HG03103 (cell line): ENCODE results near the gene BNIP2.
"Not testable (repeated sequence)": the region's sequence is repeated elsewhere in the genome, so short reads cannot be mapped to it uniquely, and the experiment has no call there.

Source experiments
- ATAC-seq: cut with Tn5 transposase; IDR thresholded peaks from one replicate; pipeline ENCODE4 v1.9.1; 2021; ENCODE audit warnings: low read depth; ENCODE audit not compliant: unreplicated experiment

The BNIP2 gene

DNA sequence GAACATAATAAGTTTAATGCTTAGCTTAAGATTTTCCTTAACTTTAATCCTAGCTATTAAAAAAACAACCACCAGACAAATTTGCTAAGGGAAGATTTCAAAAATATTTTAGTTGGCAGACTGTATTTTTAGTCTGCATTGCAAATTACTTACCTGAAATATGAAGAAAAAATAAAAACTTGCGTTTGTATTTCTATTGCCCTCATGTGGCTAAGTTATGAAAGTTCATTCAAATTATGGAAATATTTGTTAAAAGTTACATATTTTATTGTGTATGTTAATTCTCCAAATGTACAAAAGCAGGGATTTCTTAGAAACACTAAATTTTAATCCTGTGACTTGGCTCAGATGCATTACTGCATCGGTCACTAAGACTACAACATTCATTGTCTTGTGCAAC lies 46.8 kb downstream of the BNIP2 start:
- no peak for ATAC-seq

DNA sequence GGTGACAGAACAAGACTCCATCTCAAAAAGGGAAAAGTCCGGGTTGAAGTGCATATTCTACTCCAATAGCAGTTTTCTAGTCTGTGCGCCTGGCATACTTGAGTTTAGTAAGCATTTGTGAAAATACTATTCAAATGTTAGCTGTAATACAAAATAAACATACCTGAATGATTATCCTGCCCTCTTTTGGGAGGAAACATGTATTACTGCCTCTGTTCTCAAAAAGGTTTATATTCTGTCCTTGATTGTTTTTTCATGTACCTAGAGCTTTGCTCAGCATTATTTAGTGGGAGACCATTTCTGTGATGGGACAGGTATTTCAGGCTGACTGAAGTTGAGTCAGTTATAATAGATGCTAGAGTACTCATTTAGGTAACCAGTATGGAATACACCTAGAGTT lies 51.6 kb downstream of the BNIP2 start:
- ATAC-seq, result not testable (repeated sequence)

DNA sequence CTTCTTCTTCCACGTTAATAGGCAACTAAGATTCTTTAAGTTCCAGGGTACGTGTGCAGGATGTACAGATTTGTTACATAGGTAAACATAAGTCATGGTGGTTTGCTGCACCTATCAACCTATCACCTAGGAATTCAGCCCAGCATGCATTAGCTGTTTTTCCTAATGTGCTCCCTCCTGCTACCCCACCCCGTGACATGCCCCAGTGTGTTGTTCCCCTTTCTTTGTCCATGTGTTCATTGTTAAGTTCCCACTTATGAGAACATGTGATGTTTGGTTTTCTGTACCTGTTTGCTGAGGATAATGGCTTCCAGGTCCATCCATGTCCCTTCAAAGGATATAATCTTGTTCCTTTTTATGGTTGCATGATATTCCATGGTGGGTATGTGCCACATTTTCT lies 52.9 kb downstream of the BNIP2 start:
- no peak for ATAC-seq

DNA sequence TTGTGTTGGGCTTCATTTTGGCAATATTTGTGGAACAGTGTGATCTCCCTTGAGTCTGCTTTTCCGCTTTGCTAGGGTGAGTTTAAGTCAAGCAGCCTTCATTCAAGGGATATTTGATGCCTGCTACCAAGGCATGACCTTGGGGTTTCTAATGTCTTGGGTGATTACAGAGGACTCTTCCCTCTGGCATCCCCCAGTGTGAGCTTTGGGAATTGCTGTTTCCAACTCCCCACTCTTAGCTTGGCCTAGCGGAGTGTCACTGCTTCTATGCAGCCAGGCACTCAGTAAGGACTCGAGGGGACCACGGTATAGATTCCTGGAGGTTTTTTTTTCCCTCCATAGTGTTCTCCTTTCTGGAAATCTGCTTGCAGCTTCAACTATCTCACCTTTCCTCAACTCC lies 56.4 kb downstream of the BNIP2 start:
- ATAC-seq, result no peak

DNA sequence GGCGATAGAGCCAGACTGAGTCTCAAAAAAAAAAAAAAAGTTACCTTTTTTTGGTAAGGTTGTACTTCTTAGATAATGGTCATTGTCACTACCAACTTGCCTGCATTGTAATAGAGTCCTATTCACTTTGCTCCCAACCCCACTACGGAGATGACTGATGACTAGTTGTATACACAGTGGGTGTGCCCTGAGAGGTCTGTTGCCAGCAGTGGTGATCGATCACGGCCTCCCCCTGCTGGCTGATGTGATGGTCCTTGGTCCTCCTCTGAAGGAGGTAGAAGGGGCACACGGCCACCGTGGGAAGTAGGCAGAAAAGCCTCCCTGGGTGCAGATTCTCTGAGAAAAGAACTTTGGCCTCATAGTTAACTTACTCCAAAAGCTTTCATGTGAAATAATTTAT lies 66.8 kb downstream of the BNIP2 start:
- ATAC-seq, result no peak

DNA sequence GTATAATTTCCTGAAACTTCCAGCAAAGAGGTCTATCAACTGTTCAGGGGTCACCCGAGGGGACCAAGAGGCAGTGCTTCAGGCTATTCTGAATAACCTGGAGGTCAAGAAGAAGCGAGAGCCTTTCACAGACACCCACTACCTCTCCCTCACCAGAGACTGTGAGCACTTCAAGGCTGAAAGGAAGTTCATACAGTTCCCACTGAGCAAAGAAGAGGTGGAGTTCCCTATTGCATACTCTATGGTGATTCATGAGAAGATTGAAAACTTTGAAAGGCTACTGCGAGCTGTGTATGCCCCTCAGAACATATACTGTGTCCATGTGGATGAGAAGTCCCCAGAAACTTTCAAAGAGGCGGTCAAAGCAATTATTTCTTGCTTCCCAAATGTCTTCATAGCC lies 70.7 kb downstream of the BNIP2 start:
- no peak for ATAC-seq

DNA sequence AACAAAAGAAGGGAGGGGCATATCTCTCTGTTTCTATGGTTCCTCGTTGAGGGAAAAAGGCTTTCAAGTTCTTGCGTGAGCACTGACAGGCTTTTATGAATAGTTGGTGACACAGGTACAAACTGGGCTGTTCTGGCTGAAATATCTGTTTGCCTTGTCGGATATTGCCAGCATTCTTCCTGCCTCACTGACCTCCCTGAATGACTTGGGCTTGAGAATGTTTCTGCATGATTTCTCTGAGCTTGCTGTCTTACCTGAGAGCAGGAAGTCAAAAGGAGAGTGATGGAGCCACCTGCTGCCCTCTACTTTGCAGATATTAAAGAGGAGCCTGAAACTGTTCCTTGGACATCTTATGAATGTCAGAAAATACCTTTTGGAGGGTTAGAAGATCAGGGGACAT lies 72.7 kb downstream of the BNIP2 start:
- ATAC-seq, result no peak

DNA sequence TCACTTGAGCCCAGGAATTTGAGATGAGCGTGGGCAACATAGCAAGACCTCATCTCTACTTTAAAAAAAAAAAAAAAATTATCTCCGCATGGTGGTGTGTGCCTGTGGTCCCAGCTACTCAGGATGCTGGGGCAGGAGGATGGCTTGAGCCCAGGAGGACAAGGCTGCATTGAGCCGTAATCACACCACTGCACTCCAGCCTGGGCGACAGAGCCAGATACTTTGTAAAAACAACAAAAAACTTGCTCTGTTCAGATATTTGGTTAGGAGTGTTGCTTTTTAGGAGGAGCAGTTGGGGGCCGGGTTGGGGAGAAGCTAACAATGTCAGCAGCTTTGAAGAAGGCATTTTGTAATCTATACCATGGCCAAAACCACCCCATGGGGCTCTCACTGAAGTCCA lies 73.5 kb downstream of the BNIP2 start:
- no peak for ATAC-seq

DNA sequence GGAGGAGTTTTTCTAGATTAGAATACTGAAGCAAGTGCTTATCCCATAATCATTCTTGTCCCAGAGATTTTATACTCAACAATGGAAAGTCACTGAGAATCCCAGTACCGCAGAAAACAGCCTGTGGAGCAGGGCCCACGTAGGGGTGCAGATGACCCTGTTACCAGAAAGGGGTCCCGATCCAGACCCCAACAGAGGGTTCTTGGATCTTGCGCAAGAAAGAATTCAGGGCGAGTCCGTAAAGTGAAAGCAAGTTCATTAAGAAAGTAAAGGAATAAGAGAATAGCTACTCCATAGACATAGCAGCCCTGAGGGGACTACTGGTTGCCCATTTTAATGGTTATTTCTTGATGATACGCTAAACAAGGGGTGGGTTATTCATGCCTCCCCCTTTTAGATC lies 75.0 kb downstream of the BNIP2 start:
- no peak for ATAC-seq

DNA sequence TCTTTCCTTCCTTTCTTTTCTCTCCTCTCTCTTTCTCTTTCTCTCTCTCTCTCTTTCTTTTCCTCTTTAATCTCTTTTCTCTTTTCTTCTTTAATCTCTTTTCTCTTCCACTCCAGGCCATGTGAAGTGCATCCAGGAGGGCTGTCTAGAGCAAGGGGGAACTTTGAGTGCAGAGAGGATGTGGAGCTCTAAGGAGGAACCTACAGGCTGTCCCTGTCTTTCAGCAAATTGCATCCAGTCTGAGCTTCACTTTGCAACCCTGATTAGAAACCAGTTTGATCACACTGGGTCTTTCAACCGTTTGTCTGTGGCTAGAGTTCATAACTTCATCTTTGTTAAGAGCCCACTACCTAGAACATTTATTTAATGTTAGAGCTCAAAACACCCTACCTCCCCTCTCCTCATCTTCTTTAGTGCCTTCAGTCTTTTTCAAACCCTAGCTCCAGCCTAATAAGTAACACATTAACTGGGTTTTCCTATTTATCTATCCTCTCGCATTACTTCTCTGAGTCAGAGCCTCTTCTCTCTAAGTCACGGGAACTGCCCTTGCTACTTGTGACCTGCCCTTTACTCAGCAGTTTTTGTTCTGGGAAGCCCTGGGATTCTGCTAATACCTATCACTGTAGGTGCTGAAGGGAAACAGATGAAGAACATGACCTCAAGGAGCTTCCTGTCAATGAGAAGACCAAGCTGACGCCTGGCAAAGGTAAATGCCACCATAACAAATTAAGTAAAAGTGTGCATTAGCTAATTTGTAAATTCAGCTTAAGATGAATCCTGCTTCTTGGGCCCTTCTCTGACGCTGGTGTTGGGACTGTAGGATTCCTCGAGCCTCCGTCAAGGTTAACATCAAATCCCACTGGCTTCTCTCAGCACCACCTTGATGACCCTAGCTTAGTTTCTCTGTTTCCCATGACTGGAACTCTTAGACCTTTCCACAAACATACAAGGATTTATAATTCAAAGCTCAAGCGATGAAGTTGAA lies 77.6 kb downstream of the BNIP2 start, which contains the start of gene GCNT3:
Gene GCNT3 (plus strand): TSS at position 508 of the 985 bp plus-strand sequence. CDS start 6,456 bp downstream, outside the sequence.
- ATAC-seq, result no peak

DNA sequence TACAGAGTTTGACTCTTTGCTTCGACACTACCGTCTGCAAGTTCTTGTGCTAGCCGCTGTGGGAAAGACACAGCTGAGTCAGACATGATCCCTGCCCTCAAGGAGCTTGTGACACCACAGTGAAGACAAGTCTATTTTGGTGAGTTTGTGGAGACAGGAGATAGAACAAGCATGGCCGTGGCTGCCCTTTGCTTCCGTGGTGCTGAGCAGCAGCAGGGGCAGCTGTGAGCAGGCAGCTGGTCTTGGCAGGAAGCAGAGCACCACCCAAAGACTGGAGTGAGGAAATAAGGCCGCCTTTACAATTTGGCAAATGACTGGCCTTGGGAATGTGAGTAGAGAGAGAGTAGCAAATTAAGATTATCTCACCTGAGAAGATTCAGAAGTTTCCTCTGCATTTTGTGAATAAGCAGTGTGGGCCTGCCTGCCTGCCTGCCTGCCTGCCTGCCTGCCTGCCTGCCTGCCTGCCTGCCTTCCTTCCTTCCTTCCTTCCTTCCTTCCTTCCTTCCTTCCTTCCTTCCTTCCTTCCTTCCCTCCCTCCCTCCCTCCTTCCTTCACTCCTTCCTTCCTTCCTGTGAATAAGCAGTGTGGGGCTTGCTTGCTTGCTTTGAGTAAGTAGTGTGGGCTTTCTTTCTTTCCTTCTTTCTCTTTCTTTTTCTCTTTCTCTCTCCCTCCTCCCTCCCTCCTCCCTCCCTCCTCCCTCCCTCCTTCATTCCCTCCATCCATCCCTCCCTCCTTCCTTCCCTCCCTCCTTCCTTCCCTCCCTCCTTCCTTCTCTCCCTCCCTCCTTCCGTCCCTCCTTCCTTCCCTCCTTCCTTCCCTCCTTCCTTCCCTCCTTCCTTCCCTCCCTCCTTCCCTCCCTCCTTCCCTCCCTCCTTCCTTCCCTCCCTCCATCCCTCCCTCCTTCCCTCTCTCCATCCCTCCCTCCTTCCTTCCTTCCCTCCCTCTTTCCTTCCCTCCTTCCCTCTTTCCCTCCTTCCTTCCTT lies 79.1 kb downstream of the BNIP2 start:
- ATAC-seq, result no peak
